HG02623 (cell line): ENCODE data around the gene DNAJB6.

Experiments
- ATAC-seq: cut with Tn5 transposase; IDR thresholded peaks from one replicate; pipeline ENCODE4 v1.9.1; 2021; ENCODE audit warnings: moderate library complexity; ENCODE audit not compliant: unreplicated experiment

Gene DNAJB6

DNA sequence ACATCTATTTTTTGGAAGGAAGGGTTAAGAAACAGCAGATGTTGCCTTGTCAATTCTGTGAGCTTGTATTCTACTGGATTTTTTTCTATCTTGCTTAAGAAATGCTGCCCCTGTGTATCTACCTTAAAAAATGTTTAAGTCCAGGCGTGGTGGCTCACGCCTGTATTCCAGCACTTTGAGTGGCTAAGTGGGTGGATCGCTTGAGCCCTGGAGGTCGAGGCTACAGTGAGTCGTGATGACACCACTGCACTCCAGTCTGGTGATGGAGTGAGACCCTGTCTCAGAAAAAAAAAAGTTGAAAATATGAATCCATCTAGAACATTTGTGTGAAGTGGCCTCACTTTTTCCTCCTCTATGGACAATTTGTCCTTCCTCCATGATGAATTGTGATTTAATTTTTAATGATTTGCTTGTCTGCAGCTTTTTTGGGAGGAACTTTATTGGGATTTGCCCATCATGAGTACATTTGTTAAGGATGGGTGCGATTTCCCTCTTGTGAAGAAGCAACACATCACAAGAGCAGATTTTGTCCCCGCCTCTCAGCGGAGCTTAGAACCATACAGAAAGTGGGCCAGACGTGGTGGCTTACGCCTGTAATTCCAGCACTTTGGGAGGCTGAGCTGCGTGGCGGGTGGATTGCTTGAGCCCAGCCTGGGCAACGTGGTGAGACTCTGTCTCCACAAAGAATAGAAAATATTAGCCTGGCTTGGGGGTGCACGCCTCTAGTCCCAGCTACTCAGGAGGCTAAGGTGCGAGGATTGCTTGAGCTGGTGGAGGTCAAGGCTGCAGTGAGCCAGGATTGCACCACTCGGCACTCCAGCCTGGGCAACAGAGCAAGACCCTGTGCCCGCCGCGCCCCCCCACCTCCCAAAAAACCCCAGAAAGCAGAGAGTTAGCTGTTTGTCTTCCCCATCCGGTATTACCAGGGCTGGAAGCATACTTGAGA, 57.7 kb downstream of the DNAJB6 start:
- no peak for ATAC-seq

DNA sequence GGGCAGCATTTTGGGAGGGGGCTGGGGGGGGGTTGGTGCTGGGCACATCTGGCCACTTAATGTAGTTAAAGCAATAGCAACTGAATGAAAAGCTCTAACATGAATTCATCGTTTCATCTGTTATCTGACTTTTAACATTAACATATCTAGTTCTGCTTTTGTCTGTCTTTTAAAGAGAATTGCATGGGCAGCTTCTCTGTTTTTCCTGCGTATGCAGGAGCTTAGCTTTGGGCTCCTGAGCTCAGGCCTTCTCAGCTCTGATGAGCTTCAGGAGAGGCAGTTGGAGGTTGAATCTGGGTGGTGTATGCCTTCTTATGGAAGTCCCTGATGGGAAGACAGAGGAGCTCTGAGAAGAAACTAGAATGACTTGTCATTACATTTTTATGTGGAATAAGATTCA, 58.4 kb downstream of the DNAJB6 start:
- ATAC-seq = no peak

DNA sequence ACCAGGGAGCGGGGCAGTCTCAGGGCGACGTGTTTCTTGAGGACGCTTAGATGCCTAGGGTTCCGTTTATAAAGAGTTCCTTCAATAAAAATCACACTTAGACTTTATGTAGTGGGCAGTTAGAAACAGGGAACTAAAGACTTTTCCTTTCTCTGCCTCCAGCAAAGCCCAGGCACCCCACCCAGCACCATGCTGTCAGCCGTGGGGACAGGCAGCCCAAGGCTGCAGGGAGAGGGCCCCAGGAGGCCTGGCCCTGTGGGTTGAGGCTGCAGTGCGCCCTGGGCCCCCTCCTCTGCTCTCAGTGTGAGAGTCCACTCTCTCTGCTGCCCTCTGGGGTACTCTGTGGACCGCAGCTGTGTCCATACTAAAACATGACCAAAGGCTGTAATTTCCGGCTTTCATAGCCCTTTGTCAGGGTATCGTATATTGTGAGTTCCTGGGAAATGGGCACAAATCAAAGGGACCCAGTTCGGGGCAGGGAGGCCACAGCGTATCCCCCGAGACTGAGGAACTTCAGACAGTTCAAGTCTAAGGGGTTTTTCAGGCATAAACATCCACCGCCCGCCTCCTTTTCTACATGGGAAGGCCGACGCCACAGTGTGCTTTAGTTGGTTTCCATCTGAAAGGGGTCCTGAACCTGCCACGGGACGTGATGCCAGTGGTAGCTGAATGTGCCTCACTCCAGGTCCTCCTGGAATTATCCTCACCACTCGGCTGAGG, 59.7 kb downstream of the DNAJB6 start:
- ATAC-seq = no peak

DNA sequence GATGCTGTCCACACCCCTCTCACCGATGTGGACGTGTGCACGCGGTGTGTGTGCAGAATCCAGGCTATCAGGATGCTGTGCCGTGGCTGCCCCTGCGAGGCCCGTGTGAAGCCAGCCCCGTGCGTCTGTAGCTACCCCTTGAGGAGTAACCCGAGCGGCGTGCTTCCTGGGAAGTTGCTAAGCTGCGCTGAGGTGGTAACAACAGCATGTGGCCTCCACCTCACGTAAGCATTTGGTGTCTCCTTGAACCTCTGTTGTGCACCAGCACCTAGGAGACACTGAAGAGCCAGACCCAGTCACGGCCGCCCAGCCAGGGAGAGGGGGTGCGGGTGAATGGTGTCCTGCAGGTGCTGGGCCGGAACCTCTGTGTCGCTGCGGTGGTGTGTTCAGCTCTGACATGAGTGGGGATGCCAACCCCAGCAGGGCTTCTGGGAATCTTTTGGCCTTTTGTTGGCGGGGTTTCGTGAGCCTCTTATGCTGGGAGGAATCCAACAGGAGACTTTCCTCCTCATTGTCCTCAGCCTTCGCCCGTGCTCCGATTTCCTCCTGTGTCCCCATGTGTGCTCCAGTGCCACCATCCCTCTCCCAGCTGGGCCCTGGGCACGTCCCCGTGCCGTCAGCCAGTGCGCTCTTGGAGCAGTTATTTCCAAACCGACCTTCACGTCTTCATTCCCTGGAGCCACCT, 60.4 kb downstream of the DNAJB6 start:
- no peak for ATAC-seq

DNA sequence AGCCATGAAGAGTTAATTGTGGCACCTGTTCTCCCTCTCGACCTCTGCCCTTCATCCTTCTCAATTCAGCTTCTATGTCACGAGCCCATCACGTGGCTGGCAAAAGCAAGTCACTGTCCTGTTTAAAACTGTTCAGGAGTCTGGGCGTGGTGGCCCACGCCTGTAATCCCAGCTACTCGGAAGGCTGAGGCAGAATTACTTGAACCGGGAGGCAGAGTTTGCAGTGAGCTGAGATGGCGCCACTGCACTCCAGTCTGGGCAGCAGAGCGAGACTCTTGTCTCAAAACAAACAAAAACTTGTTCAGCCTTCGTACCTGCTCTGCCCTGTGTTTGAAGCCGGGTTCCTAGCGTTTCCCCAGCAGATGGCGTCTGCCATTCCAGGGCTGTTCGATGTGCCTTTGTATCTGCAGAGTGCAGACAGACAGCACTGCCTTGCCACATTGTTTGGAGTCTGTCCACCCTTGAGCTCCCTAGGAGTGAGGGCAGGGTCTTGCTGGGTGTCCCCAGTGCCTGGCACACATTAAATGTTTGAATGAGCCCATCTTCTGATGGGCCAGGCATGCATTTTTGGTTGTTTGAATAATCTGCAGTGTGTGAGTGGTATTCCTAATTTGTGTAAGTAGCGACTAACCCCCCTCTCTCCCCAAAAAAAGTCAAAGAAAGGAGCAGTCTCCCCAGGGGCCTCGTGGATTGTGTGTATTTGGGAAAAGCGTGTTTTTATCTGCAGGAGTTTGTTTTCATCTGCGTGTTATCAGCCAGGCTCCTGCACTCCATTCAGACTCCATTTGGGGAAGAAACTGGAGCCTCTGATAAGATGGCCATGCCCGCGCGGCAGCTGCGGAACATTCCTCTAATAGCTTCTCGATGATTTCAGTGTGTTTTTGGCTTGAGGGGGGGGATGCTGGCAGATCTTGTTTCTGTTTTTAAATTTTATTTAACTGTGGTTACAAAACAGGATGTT, 61.2 kb downstream of the DNAJB6 start:
- ATAC-seq = no peak

DNA sequence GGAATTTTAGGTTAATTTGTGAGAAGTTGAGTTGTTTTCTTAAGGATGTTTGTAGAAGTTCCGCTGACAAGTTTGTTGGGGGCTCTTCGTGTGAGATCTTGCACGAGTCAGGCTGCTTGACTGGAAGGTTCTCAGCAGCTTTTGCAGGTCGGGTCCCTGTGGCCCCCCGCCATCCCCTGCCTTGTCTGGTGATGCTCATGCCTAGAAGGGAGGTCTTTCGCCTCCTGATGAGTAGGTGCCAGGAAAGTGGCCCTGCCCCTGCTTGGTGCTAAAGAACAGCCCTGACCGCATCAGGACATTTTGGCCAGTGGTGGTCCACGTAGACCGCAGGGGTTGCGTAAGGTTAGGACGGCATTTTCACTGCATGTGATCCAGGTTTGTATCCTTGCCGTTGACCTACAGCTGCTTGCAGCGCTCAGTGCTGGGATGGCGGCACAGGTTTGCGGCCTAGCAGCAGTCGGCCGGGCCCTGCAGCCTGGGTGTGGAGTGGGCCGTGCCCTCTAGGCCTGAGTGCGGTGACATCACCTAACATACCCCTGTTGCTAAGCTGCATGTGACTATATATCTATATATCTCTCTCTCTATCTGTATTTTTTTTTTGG, 62.4 kb downstream of the DNAJB6 start:
- ATAC-seq = no peak

DNA sequence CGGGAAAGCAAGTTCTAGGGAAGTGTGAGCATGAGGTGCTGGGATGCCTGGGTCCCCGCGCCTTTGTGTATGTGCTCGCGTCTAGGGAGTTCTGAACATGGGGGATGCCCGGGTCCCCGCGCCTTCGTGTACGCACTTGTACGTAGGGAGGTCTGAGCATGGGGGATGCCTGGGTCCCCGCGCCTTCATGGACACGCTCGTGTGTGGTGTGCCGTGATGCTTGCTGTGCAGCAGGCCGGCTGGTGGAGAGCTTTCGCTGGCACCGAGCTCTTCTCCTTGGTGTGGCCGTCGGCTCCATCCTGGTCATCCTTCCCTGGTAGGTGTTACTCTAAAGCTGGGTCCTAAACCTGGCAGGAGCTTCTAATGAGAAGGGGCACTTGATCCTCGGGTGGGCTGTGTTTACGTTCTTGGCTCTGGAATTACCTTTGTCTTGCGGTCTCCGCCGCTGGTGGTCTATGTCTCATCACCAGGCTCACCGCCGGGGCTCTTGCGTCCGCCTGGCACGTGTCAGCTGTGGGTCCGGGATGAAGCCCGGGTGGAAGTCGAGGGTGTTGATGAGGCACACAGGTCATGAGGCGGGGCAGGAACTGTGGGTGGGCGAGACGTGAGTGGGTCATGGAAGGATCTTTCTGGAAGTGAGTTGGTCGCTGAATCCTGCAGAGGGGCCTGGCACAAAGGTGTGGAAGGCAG, 63.5 kb downstream of the DNAJB6 start:
- no peak for ATAC-seq

DNA sequence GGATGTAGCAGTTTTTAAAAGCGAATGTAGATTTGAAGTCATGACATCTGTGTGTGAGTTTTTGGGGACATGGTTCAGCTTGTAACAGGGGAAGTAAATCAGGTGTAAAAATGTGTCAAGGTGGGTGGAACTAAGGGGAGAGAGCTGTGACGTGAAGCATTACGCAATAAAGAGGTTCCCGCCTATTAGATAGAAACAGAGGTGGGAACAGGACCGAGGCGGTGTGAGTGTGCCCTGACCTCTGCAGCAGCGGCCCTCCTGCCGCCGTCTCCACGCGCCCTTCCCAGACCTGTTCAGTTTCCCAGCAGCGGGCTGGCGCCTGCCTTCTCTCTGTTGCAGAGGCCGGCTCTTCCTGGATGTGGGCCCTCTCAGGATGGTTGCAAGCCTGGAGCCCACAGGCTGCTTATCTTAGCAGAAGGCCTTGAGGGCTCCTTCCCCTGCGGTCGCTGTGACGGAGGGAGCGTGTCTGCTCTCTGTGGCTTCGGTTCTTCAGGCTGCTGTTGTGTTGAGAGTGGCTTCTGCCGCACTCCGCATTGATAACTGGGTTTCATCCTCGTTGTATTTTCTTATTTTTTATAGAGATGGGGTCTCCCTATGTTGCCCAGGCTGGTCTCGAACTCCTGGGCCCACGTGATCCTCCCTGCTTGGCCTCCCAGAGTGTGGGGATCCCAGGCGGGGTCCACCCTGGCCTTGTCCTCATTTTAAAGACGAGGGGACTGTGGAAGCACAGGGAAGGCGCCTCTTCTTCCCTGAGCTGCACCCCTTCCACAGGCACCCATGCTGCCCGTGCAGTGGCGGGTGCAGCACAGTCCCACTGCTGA, 65.0 kb downstream of the DNAJB6 start:
- ATAC-seq = no peak

DNA sequence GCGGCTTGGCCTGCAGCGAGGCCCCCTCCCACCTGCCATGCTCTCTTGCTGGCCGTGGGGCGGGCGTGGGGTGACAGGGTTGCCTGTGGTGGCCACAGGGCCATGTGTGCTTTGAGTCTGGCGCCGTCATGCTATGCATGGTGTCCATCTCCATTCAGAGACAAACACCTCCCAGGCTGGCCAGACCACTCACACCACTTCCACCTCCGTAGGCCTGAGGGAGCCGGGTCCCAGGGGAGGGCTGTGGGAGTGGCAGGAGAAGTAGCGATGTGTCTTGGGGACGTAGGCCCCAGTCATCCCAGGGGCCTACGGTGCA, 65.5 kb downstream of the DNAJB6 start:
- no peak for ATAC-seq

DNA sequence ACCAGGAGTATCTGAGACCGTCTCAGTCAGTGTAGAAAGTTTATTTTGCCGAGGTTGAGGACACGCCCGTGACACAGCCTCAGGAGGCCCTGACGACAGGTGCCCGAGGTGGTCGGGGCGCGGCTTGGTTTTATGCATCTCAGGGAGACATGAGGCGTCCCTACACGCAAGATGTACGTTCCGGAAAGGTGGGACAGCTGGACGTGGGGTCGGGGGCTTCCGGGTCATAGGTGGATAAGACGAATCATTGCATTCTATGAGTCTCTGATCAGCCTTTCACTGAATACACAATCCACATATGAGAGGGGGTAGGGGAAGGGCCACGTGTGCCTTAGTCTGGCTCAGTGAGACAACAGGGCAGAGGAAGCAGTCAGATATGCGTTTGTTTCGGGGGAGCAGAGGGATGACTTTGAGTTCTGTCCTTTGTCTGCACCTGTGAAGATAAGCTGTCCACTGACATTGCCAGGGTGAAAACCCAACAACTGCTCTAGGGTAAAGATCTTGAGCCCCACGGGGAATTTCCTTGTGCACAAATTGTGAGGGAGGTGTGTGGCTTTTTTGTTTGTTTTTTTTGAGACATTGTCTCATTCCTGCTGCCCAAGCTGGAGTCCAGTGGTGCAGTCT, 66.2 kb downstream of the DNAJB6 start:
- no peak for ATAC-seq

DNA sequence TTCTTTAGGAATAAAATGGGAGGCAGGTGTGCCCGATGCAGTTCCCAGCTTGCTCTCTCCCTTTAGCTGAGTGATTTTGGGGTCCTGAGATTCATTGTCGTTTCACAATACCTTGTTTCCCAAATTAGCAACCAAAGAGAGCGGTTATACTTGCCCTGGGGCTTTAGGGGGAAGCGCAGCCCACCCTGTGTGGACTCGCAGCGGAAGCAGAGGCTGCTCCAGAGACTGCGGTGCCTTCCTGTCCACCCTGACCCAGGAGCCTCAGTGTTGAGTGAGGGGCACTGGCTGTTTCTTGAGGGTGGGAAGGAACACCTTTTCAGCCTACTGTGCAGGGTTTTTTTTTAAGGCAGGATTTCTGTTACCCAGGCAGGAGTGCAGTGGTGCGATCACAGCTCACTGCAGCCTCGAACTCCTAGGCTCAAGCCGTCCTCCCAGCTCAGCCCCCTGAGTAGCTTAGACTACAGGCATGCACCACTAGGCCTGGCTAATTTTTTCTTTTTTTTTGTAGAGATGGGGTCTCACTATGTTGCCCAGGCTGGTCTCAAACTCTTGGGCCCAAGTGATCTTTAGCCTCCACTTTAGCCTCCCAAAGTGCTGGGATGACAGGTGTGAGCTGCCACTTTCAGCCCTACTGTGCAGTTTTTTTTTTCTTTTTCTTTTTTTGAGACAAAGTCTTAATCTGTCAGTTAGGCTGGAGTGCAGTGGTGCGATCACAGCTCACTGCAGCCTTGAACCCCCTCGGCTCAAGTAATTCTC, 67.0 kb downstream of the DNAJB6 start:
- ATAC-seq = no peak

DNA sequence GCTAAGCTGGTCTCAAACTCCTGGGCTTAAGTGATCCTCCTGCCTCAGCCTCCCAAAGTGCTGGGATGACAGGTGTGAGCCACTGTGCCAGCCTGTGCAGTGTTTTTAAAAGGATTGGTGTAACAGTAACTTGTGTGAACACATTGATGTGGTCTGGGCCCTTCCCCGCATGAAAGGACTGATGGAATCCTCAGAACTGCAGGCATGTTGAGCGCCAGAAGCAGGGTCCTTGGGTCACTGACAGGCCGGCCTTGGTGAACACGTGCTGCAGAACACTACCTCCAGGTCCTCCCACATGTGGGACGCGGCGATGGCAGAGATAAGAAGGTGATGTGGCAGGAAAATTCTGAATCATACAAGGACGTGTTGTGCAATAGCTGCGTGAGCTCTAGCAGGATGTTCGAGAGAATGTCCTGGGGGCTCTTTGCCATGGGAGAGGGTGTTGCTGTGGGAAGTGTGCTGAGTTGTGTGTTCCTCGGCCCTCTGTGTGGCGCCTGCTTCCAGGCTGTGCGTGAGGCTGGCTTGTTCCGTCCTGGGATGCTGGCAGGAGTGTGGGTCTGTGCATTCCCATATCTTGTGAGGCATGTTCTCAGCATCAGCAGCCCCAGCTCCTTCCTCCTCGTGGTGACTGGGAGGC, 68.2 kb downstream of the DNAJB6 start:
- no peak for ATAC-seq

DNA sequence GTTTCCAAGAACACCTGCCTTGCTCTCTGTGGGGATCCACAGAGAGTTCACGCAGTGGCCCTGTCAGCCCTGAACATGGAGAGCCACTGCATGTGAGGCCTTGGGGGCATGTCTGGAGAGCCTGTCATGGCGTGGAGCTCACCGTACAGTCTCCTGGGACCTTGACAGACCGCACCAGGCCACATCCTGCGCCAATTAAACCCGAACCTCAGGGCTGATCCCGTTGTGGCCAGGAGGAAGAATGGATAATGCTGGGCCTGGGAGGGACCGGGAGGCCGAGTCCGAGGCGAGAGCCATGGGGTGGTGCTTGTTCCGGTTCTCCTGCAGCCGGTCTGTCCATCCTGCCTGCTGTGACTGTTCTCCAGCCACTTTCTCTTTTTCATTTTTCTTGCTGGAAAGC, 68.7 kb downstream of the DNAJB6 start:
- ATAC-seq = no peak

DNA sequence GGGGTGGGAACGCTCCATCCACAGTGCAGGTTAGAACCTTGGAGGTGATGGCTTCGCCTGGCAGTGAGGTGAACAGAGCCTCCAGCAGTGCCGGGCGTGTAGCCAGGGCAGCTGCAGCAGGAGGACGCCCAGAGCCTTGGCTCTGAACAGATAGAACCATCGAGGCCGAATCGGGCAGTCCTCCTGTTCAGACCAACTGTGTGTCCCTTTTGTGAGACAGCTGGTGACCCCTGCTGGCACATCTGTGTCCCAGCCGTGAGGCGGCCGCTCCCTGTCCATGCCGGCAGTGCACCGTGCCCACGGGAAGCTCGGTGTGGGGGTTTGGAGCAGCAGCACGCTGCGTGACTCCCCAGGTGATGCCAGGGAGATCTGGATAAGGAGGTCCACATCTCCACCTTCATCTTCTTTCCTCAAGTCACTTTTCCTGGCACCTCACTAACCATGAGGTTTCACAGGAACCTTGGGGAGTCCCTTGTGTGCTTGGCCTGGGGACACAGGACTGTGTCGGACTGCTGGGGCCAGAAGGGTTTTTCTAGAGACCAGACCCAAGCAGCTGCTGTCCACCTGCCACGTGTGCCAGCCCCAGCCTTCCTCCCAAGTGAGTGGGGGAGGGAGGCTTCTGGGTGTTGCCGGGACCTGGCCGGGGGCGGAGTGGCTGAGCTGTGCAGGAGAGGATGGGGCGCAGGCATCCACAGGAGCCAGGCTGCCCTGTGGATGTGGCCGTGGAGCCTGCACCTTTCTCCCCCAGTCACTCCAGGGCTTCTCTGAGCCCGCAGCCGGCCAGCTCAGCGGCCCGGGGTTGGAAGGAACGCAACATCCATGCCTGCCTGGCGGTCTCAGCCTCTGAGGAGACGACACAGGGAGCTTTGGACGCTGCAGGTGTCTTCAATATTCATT, 69.4 kb downstream of the DNAJB6 start:
- no peak for ATAC-seq

DNA sequence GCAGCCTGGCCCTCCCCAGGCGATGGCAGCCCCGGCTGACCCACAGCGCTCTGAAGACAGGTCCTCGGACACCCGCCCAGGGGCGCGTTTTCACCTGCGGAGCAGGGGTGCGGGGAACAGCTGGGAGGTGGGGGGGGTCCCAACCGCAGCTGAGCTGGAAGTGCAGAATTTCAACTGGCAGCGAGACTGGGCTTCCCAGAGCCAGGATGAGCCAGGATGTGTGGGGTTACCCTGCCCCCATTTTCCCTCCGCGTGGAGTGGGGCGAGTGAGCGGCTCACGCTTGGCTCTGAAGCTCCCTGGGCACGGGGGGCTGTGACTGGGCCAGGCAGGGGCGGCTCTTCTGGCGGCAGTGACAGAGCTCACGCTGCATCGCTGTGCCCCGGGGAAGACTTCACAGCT, 70.2 kb downstream of the DNAJB6 start:
- ATAC-seq = no peak
